HG03103 (cell line): ENCODE measurements around the gene DCUN1D4.

Source experiments
- ATAC-seq: cut with Tn5 transposase; IDR thresholded peaks from one replicate; pipeline ENCODE4 v1.9.1; 2021; ENCODE audit warnings: low read depth; ENCODE audit not compliant: unreplicated experiment

The DCUN1D4 gene

GRCh38 chr4:51842554-51843308 is at the start of gene DCUN1D4:
Gene DCUN1D4 (plus strand): TSS chr4:51843153. CDS start chr4:51843243, 90 bp downstream.
- ATAC-seq, result peak; percentile 91

GRCh38 chr4:51820443-51821234 is 22.3 kb upstream of the DCUN1D4 start:
- ATAC-seq, result no peak

- no peak for ATAC-seq
These were observed 17.6 kb upstream of the DCUN1D4 start for GRCh38 chr4:51825341-51825740.

DNA sequence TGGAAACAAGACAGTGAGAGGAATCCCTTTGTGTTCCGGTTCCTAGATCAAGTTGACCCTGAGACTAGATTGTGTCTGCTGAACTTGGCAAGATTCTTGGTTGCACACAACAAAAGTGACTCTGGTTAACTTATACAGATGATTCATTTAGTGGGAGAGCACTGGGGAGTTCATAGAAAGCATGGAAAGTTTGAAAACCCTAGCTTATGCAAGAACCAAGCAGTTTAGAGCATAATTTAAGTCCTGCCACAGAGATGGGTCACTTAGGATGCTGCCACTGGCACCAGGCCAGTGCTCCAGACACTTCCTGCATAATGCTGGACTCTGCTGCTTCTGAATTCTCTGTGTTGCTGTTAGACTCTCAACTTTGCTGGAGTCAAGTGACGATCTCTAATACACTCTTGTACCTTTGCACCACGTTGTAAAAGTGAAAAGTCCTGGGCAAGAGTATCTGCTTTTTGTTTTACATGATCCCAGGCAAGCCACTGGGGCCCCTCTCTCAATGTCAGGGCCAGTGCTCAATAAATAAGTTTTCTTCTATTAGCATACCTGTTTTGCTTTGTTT is 12.7 kb upstream of the DCUN1D4 start:
- ATAC-seq, result no peak

GRCh38 chr4:51831133-51831532 is 11.8 kb upstream of the DCUN1D4 start:
- peak; percentile 58 for ATAC-seq

- no peak for ATAC-seq
These were observed 9.7 kb upstream of the DCUN1D4 start for GRCh38 chr4:51833236-51833635.

GRCh38 chr4:51835079-51835478 is 7.9 kb upstream of the DCUN1D4 start:
- ATAC-seq, result no peak

DNA sequence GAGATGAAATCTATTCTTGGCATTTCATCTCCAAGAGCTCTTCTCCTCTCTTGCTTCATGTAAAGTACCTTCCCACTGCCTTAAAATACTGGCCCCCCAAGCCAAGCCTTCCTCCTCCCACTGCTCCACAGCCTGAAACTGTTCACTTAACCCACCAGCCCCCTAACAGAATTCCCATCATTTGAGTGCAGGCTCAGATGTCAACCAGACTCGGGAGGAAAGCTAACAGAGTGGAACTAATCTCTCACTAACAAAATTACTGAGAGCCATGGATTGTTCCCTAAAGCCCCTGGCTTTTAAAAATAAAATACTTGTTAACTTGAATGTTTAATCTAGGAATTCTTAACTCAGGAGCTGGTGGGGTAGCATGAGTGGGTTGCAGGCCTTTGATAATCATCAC is 7.1 kb upstream of the DCUN1D4 start:
- ATAC-seq, result no peak

GRCh38 chr4:51836549-51836948 is 6.4 kb upstream of the DCUN1D4 start:
- ATAC-seq, result no peak

- ATAC-seq, result no peak
These were observed 2.2 kb upstream of the DCUN1D4 start for GRCh38 chr4:51840781-51841180.

GRCh38 chr4:51842167-51842553 is 793 bp upstream of the DCUN1D4 start:
- ATAC-seq, result no peak

- no peak for ATAC-seq
These were observed 578 bp downstream of the DCUN1D4 start for GRCh38 chr4:51843309-51844152.

- peak; percentile 38 for ATAC-seq
These were observed 1.5 kb downstream of the DCUN1D4 start for GRCh38 chr4:51844153-51845054.

DNA sequence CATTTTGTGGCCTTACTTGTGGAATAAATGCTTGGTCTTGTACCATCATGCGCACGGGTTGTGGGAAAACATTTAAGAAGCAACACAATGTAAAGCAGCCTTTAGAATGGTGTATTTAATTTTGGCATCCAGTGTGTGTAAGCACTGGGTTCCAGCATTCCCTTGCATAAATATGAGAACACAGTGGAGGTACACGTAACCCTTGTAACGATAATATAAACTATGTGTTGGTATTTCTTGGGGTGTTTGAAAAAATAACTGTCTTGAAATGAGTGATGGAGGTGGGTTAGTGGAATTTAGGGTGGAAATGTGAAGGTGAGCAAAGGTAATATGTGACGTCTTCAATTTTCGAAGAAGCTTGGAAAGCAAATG is 2.1 kb downstream of the DCUN1D4 start:
- ATAC-seq, result no peak

GRCh38 chr4:51845711-51846110 is 2.8 kb downstream of the DCUN1D4 start:
- no peak for ATAC-seq

- ATAC-seq, result no peak
These were observed 6.5 kb downstream of the DCUN1D4 start for GRCh38 chr4:51849430-51849829.

DNA sequence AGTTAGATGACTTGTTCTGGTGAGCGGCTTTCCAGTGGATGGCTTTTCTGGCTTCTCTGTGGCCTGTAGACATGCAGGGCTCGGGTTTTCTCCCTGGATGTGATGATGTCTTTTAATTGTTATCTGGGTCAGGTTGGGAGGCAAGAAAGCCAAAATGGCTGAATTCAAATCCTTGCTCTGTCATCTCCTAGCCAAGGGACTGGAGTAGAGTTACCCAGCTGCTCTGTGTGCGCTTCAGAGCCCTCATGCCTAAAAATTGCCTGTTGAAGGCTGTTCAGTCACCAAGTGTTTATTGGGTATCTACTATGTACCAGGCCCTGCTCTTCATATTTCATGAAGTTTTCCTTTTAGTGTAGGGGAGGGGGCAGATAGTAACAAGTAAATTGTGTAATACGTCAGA is 7.3 kb downstream of the DCUN1D4 start:
- ATAC-seq, result no peak

DNA sequence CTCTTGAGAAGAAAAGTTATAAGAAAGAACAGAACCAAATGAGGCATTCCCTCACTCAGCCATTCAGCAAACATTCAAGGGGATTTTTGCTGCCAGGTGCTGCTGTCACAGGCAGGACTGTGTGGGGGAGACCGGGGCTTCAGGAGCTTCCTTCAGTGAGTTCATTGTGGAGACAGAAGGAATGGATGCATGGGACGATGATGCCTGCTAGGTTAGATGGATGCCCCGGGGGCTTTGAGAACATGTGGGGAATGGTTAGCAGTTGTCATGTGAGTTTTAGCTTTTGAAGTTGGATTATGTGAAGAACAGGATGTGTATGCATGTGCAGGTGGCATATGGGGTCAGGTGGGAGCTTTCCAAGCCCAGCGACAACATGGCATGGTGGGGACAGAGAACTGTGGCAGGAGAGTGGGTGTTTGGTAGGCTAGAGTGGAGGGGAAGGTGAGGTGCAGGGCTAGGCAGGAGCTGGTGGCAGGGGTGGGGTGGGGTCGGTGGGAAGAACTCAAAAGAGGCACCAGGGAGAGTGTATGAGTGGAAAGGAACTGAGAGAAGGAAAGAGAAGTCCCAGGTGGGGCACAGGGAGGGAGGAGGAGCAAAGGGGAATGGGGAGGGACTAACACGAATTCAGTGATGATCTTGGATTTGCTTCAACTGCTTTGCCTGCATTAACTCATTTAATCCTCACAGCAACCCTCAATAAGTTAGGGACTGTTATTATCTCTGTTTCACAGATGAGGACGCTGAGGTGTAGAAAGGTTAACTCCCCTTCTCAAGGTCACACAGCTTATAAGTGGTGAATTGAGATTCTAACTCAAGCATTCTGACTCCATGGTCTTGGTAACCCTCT is 8.4 kb downstream of the DCUN1D4 start:
- ATAC-seq, result no peak

GRCh38 chr4:51851937-51852290 is 9.0 kb downstream of the DCUN1D4 start:
- no peak for ATAC-seq
